Kidney epithelial cell (primary cell): ENCODE measurements around the gene HPS4. TPM values are rescaled to one million over a fixed set of nuclear protein-coding genes. Genes with fewer than 3 reads are reported as not detected.
"Not testable (repeated sequence)": the region's sequence is repeated elsewhere in the genome, so short reads cannot be mapped to it uniquely, and the experiment has no call there.

ENCODE experiments used
- DNase-seq: peaks from one replicate; pipeline ENCODE4 v3.0.0-alpha.2; 2010; ENCODE audit warnings: low read depth
- H3K27me3 ChIP-seq: 2 replicates; pipeline ENCODE4 v1.6.0; 2011; ENCODE audit warnings: low read length; ENCODE audit not compliant: control insufficient read depth, insufficient read depth
- H3K36me3 ChIP-seq: 2 replicates; pipeline ENCODE4 v1.5.1; 2011; ENCODE audit warnings: low read length; ENCODE audit not compliant: control insufficient read depth, insufficient read depth
- H3K4me3 ChIP-seq: 2 replicates; pipeline ENCODE4 v1.5.1; 2011; ENCODE audit warnings: low read depth, mild to moderate bottlenecking, control low read depth, low read length
- total RNA-seq: library from RNA; depleted of rRNA; stranded (reverse); fragments of >200 nt; gene quantifications from 2 replicates; pipeline ENCODE4 v1.2.3, GENCODE V29; 2015
- TF ChIP-seq, protein P1 (sequence below): IDR thresholded peaks from 2 replicates; pipeline ENCODE4 v1.5.1; 2011; ENCODE audit warnings: mild to moderate bottlenecking, moderate library complexity, low read length, control low read depth, inconsistent platforms; ENCODE audit not compliant: insufficient read depth, poor library complexity, severe bottlenecking

Gene HPS4
- total RNA-seq, 1 donor from 2014 or later = 43.9 TPM

DNA sequence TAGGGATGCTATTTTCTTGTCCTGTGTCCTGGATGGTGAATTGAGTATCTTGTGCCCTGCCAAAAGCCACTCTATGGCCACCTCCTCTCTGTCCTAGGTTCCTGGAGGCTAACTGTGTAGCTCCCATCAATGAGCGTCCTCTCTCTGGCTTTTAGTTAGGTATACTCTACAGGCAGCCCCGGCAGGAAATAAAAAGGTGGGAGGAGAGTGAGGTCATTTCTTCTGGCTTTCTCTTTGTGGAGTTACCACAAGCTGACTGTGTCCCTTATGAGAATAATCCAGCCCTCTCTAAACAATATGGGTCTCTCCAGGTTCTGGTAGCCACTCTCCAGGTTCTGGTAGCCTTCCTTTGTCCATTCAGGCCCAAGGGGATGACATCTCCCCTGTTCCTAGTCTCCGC, 66.2 kb downstream of the HPS4 start:
- Histone ChIP-seq H3K36me3 (no peaks in the 10 kb centered on the region), H3K4me3 (no peak overlapping the region), H3K27me3 (no peaks in the 10 kb centered on the region)
- DNase-seq = no peak
- TF ChIP-seq, protein P1, sequence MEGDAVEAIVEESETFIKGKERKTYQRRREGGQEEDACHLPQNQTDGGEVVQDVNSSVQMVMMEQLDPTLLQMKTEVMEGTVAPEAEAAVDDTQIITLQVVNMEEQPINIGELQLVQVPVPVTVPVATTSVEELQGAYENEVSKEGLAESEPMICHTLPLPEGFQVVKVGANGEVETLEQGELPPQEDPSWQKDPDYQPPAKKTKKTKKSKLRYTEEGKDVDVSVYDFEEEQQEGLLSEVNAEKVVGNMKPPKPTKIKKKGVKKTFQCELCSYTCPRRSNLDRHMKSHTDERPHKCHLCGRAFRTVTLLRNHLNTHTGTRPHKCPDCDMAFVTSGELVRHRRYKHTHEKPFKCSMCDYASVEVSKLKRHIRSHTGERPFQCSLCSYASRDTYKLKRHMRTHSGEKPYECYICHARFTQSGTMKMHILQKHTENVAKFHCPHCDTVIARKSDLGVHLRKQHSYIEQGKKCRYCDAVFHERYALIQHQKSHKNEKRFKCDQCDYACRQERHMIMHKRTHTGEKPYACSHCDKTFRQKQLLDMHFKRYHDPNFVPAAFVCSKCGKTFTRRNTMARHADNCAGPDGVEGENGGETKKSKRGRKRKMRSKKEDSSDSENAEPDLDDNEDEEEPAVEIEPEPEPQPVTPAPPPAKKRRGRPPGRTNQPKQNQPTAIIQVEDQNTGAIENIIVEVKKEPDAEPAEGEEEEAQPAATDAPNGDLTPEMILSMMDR = no peak

DNA sequence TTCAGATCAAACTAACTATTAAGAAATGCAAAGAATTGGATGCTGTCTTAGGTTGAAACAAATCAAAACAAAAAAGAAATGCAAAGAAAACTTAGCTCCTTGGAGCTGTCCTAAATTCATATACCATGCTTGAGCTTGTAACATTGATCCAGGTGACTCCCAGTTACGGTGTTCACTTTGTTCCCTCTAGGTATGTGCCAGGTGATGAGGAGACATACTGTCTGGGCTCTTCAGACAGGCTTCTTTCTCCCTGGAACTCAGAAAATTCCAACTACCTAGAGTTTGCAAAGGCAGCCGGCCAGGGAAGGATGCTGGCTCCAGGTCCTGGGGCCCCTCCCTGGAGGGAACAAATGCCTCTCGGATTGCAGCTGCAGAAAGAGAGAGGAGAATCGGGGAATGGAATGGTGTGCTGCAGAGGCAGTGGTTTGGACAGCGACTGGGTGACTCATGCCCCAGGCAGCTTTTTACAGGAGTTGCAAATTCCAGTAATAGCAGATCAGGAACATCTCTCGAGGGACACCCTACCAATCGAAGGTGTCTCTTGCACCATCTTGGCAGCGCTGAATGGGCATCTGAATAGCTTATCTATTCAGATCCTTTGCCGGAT, 66.8 kb downstream of the HPS4 start:
- TF ChIP-seq, protein P1 = no peak
- H3K4me3 ChIP-seq = no peak overlapping the region
- DNase-seq = peak; percentile 57
- no peaks in the 10 kb centered on the region for H3K27me3 ChIP-seq
- no peaks in the 10 kb centered on the region for H3K36me3 ChIP-seq

DNA sequence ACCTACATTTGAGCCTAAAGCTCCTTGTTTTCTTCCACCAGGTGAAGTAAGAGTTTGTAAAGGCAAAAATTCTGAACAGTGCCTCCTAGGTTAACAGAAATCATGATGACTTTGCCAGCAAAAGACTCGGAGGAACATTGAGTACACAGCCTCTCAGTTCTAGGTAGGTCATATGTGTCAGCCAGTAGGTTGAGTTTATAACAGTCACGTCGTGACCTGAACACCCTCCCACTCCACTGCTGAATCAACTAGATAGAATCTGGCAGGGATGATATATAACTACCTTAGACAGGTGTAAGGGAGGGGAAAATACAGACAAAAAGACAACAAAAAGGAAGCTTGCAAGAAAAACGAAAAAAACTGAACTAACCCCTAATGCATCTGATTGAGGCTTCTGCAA, 67.3 kb downstream of the HPS4 start:
- H3K4me3 ChIP-seq = no peak overlapping the region
- DNase-seq = no peak
- TF ChIP-seq, protein P1 = no peak
- H3K27me3 ChIP-seq = no peaks in the 10 kb centered on the region
- H3K36me3 ChIP-seq = no peaks in the 10 kb centered on the region

DNA sequence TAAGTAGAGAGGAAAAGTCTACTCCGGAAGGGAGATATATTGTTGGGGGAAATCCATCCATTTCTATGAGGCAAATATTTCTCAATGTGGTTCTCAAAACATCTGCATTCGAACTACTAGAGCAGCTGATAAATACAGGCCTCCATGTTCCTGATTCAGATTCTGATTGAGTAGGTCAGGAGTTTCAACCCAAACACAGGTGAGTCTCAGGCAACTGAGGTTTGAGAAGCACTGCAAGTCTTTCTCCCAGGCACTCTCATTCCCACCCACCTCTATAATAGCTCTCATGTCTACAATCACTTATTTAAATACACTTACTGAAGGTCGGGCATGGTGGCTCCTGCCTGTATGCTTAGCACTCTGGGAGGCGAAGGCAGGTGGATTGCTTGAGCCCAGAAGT, 69.2 kb downstream of the HPS4 start:
- Histone ChIP-seq H3K27me3 (peaks cover 2% of the 10 kb centered on the region), H3K4me3 (no peak overlapping the region), H3K36me3 (no peaks in the 10 kb centered on the region)

DNA sequence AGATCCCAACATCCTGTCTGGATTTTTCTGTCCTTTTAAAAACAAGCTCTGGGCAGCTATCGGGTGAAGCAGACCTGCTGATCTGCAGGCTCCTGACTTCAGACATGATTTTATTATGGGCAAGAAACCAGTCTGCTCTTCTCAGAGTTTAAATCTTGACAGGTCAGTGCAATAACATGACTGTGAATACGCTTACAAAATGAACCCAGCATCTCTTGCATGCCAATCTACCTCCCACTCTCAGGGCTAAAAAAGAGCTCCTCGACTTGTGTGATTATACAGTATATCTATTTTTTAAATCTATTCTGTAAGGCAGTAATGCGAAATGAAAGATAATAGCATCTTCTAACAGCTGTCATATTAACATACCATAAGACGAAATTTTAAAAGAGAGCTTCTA, 73.2 kb downstream of the HPS4 start:
- TF ChIP-seq, protein P1 = no peak
- Histone ChIP-seq H3K27me3 (peaks cover 5% of the 10 kb centered on the region), H3K4me3 (no peak overlapping the region), H3K36me3 (no peaks in the 10 kb centered on the region)
- no peak for DNase-seq

More for the DNA sequence above, 69.2 kb downstream of the HPS4 start:
- TF ChIP-seq, protein P1 = no peak
- no peak for DNase-seq

DNA sequence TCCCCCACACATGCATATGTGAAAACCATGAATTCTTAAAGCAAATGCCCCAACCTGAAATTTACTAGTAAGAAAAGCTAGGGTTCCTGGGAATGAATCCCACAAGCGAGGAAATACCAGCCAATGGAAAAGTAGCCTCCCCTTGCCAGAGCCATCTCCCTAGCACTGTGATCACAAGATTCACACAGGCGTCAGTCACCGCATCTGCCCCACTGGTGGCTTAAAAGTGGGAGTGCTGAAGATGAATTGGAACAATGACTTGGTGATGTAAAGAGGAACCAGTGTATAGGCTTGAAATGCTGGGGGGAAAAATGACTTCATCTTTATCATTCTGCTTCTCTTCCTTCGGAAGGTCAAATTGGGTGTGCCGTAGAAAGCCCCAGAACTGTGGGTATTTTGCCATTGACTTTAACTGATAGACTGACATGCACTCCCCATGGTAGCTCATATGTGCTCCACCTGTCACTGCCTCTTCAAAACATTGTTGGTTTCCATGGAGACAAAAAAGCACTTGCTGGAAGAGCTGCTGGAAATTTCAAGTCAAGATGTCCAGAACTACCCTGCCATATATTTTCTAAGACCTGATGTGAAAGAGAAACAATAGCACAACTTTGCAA, 73.8 kb downstream of the HPS4 start:
- Histone ChIP-seq H3K36me3 (no peaks in the 10 kb centered on the region), H3K27me3 (peaks cover 5% of the 10 kb centered on the region), H3K4me3 (no peak overlapping the region)
- TF ChIP-seq, protein P1 = no peak
- DNase-seq = no peak

DNA sequence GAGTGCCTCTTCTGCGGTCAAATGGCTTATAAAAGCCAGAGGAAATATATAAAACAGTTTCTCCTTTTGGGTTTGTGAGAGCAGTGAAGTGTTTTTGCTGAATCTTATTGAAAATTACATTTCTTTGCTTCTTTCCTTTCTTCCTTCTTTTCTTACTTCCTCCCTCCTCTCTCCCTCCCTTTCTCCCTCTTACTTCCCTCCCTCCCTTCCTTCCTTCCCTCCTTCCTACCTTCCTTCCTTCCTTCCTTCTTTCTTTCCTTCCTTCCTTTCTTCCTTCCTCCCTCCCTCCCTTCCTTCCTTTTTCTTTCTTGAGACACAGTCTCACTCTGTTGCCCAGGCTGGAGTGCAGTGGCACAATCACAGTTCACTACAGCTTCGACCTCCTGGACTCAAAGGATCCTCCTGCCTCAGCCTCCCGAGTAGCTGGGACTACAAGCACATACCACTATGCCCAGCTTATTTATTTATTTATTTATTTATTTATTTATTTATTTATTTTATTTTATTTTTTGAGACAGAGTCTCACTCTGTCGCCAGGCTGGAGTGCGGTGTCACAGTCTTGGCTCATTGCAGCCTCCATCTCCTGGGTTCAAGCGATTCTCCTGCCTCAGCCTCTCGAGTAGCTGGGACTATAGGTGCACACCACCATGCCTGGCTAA, 74.9 kb downstream of the HPS4 start:
- not testable (repeated sequence) for DNase-seq, H3K4me3 ChIP-seq

More for the DNA sequence above, 74.9 kb downstream of the HPS4 start:
- not testable (repeated sequence) for H3K27me3 ChIP-seq, H3K36me3 ChIP-seq
